Measurements from ENCODE around the gene AGXT.

AGXT gene

DNA sequence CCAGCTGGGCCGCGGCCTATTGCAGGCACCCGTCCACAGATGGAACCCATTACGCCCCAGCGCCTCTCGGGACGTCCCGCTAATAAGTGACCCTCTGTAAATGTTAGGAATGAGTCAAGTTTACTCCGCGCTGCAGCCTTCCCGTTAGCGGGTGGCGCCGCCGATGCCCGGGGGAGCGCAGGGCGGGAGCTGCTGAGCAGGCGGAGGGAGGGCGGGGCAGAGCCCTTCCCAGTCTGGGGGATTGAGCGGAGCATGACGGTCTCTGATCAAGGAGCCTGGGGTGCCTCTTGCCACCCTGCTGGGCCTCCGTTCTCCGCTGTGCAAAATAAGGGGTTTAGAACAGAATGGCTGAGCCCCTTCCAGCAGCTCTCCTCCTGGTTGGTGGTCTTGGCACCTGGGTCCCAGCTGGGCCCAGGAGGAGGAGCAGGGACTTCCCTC is 48.0 kb downstream of the AGXT start:
- DNase-seq (ENCODE audit: low read depth): no peak

DNA sequence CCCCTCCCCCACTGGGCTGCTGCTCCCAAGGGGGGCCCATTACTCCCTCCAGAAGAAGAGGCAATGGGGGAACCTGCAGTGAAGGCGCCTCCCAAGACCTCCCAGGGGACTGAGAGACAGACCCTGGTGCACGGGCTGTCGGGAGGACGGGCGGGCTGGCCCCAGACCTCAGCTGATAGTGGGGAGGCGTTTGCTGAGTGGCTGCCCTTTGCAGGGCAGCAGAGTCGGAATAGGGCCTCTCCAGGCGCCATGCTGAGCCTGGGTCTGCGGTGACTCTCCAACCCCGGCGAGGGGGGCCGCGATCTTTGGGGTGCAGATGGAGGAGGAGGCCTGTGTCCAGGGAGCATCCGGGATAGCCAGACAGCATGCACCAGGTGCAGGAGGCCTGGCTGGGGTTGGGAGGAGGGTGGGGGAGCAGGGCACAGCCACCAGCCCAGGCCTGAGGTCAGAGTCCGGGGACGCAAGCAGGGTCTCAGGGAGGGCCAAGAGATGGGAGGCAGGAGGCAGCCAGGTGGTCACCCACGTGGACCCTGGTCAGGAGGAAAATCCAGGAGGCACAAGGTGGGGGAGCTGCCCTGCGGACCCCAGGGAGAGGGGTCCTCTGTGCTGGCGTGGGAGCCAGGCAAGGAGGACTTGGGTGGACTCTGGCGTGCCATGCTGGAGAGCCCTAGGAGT is 48.5 kb downstream of the AGXT start:
- DNase-seq (ENCODE audit: low read depth): no peak

DNA sequence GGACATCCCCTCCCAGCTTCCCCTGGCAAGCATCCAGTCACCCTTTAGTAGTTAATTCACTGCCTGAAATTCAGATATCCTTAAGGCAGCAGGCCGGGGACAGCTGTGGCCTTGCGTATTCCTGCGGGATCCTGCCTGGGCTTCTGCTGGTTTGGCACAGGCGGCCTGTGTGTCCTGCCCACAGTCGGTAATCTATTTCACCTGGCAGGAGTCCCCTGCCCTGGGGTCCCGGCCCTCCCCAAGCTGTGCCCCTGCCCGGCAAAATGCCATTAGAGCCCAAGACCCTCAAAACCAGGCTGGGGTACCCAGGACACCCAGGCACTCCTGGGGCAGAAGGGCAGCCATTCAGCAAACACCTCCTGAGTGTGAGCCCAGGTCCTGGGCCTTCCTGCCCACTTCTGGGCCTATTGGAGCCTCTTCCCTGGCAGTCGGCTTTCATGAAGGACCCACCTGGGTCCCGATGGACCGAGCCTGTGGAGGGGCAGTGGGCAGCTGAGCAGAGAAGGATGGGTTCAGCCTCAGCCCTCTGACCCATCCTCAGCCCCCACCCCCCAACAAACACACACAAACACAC is 49.1 kb downstream of the AGXT start:
- DNase-seq (ENCODE audit: low read depth): no peak

DNA sequence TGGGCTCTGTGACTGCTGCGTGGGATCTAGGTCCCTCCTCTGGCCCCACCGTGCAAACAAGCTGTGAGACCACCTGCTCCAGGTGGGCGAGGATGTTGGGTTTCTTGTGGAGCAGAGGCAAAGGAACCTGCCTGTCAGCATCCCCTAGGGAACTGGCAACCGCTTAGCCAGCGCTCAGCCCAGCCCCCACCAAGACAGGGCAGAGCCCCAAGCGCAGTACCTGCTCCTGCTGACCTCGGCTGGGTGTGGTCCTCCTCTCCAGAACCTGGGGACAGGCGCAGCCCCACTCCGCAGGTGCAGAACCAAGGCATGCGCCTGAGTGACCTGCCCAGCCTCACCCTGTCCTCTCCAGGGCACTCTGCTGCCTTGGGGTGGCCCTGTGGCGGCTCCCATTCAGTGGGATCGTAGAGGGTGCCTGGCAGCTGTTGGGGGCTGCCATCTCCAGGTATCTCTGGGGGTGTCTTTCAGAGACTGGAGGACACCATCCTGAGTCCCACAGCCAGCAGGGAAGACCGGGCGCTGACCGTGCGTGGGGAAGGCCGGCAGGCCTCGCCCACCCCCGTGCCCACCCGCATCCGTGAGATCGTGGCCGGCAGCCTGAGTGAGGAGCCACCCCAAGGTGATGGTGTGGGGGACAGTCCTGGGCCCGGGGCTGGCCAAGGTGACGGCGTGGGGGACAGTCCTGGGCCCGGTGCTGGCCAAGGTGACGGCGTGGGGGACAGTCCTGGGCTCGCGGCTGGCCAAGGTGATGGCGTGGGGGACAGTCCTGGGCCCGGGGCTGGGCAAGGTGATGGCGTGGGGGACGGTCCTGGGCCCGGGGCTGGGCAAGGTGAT is 49.9 kb downstream of the AGXT start:
- no peak for DNase-seq (ENCODE audit: low read depth)

DNA sequence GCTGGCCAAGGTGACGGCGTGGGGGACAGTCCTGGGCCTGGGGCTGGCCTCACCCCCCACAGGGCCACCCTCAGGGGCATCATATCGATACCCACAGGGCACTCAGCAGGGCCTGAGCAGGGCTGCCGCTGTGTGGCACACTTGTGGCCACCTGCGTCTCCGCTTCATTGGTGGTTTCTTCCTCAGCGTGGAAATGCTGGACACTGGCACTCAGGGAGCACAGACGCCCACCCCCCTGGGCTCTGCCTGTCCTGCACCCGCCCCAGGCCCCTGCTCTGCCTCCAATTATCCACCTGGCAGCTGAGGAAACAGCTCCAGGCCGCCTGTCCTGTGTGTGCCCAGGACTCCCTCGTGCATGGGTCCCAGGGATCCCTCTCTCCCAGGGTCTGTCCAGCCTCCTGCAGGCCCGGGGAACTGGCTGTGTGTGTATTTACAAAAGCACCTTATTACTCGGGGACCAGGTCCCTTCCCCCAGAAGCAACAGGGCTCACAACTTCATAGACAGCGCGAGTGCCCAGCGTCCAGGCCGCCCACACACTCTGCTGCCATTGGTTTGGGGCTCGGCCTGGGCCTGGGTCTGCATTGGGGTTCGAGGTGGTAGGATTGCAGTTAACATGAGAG is 50.6 kb downstream of the AGXT start:
- no peak for DNase-seq (ENCODE audit: low read depth)

DNA sequence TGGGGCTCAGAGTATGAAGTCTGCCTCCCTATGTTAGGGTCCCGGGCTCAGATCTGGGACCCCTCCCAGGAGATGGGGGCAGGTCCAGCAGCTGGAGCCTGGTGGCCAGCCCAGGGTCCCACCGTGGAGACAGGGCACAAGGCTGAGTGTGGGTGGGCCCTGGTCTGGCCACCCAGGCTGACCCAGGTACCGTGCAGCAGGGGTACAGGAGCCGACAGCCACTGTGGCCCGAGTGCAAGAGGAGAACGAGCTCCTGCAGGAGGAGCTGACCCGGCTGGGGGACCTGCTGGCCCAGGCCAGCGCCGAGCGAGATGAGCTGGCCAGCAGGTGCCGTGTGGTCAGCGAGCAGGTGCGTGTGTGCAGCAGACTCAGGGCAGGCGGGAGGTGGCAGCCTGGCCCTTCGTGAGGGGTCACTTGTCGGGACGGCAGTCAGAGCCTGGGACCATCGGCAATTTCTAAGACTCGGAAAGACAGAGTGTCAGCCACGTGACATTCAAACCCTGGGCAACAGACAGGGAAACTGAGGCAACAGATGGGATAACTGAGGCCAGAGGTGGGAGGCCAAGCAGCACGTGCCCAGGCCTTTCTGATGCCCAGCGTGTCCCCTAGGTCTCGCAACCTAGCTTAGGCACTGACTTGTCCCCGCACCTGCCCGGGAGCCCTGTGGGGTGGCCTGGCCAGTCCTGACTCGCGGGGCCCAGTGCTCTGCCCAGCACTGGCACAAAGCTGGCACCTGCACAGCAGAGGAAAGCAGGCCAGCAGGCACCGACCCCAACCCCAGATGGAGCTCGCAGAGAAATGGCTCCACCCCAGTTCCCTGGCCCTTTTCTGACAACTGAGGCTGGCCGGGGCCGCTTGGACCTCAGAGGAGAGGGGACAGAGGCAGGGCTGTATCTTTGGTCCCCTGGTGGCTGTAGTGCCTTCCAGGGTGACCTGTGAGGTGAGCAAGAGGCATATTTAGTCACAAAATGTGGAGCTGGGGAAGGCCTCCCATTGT is 51.5 kb downstream of the AGXT start:
- no peak for DNase-seq (ENCODE audit: low read depth)

DNA sequence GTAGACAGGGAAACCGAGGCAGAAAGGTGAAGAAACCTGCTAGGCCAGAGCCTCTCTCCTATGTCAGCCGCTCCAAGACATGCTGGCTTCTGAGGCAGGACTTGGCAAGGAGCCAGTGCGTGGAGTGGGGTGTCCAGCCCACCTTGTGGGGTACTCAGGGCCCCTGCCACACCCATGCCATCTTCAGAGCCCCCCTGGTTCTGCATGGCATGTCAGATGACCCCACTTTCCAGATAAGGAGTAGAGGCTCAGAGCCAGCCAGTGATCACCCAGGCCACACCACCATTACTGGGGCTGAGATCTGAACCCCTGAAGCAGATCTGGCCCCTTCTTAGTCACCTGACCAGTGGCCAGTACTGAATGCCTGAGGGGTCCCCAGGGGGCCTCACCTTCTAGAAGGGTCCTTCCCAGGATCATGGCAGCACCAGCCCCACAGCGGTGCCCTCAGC is 52.2 kb downstream of the AGXT start:
- DNase-seq (ENCODE audit: low read depth): no peak

DNA sequence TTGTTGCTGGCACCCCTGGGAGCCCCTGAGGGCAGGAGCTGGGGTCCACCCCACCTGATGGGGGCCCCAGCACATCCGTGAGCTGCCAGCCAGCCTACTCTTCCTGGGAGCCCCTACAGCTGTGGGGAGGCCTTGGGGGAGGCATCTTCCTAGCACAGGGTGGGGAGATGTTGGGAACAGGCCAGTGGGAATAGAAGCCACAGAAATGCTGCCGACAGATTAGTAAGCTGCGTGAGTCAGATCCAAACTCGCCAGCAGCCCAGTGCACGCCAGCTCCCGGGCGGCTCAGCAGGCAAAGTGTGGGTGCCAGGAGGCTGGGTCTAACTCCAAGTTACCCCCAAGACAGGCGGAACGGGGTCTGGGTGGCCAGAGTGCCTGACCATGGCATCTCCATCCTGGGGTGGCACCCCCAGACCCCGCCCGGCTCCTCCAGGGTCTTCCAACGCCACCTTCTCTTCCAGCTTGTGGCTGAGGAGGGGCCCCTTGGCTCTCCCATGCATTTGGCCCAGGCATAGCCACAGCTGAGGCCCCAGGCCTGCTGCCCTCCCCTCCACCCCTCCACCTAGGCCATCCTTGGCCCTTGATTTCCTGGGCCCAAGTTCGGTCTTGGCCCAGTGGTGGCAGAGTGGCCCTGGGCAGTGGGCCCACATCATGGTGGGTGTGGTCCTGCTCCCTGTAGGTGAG is 52.8 kb downstream of the AGXT start:
- DNase-seq (ENCODE audit: low read depth): no peak

DNA sequence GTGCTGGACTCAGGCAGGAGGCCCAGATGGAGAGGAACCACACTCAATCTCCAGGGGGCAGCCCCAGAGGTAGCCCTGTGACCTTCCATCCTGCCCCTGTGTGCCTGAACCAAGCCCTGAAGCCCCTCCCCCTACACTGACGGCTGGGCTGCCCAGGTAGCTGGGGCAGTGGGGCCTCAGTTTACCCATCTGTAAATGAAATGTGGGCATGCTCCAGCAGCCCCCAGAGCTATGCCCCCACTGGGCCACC is 53.3 kb downstream of the AGXT start:
- DNase-seq (ENCODE audit: low read depth): no peak

DNA sequence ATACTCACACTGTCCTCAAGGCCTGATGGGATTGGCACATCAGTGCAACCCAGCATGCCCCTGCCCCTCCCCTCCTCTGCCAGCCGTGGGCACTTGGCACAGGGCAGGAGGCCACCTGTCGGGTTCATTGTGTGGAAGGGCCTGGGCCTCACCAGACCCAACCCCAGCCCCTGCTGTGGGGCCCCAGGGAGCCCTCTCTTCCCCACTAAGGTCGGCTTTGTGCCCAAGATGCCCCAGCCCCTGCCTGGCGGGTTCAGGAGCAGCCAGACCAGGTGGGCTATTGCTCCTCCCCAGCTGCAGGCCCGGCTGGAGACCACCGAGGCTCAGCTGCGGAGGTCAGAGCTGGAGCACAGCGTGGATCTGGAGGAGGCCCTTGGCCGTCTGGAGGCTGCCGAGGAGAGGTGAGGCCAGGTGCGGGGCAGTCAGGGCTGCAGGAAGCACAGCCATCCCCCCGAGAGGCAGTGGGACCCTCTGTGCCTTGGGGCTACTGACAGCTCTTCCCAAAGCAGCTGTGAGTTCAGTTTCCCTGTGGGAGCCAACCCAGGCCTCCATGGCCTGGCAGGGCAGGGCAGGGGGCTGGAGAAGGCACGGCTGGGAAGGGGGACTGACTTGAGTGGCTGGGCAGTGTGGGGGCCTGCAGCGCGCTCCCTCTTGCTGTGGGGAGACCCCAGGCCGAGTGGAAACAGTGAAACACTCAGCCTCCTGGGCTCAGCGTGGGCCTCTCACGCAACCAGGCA is 53.8 kb downstream of the AGXT start:
- no peak for DNase-seq (ENCODE audit: low read depth)

DNA sequence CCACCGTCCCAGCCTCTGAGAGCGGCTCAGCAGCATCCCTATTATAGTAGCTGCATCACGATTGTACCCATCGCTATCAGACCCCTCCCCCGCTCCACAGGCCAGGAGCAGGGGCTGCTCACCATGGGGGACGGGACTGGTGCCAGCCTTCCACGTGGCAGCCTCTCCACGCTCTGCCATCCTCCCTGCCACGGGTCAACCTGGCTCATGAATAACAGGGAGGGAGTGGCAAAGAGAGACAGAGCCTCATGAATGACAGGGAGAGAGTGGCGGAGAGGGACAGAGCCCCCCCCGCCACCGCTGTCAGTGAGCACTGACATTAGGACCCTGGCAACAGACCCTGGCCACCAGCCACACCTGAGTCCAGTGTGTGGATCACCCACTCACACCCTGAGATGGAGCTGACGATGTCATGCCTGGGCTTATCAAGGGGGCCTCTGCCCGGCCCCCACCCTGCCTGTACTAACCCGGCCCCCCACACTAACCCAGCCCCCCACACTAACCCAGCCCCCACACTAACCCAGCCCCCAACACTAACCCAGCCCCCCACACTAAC is 54.4 kb downstream of the AGXT start:
- DNase-seq (ENCODE audit: low read depth): no peak

DNA sequence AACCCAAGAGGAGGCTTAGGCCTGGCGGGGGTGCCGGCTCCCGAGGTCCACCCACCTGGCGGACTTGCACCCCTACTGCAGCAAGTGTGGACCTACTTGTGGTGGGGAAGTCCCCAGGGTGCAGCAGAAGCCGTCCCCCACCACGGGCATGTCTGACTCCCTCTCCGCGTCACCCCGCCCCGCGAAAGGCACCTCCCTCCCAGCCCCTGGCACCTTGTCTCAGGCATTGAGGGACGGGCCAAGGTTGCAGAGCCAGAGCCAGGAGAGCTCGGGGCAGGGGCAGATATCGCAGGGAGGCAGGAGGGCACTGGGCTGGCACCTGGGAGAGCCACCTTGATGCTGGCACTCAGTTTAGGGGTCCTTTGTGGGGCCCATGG is 56.6 kb downstream of the AGXT start:
- DNase-seq (ENCODE audit: low read depth): no peak

DNA sequence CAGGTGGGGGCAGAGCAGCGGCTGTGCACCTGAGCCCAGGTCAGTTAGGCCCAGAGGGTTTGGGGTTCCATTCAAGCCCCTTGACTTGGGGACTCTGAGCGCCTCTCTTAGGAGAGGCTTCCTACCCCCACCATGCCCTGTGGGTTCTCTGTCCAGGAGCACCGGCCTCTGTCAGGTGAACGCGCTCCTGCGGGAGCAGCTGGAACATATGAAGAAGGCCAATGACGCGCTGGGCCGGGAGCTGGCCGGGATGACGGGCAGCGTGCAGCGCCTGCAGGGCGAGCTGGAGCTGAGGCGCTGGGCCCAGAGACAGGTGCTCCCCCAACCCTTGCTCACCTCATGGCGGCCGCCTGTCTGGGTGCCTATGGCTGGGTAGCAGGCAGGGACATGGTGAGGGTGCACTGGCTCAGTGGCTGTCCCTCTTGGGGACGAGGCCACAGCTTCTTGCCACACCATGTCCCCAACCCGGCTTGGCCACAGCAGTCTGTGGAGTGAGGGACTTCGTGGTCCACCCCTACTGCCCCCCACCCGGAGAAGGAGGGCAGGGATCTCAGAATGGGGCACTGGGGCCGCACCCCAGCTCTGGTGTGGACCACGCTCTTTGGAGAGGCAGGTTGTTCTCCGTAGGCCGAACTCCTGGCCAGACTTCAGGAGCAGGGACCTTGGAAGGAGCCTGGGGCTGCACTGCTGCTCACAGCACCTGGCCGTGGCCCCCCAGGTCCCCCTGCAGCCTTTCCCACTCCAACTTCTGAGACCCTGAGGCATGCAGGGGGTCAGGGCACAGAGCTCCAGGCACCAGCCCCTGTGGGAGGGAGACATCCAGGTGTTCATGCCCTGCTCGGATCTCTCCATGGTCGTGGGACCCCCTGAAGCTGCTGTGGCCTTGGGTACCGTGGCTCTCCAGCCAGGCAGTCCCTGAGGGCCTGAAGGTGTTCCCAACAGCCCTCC is 57.2 kb downstream of the AGXT start:
- DNase-seq (ENCODE audit: low read depth): no peak

DNA sequence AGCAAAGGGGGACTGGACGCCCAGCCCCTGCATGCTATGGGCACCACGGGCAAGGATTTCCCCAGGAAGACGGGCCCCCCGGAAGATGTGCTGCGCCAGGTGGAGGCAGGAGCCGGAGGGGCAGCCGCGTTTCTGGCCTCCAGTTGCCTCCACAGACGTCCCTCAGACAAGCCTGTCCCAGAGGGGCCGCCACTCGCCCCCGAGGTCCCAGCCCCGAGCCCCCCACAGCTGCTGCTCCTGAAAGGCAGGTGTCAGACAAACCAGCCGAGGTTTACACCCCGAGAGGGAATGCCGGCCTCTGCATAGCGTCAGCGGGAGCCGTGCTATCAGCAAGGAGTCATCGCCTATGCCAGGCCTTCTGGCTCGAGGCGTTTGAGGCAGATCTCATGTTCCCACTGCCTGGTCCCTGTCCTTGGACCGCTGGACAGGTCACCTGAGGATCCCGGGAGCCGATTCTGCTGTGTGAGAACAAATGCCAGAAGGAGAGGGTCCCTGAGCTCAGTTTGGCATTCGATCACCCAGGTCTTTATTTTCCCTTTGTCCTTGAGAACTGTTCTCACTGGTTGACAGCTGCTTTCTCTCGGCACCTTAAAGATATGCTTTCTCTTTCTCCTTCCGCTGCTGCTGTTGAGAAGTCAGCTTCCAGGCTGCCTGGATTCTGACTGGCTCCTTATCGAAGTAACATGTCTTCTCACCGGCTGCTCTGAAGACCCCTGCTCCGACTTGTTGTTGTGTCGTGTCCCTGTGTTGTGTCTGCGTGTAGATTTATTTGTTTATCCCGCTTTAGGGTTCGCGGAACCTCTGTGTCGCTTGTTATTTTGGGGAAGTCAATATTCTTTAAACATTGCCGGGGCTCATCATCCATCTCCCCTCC is 58.1 kb downstream of the AGXT start:
- no peak for DNase-seq (ENCODE audit: low read depth)

DNA sequence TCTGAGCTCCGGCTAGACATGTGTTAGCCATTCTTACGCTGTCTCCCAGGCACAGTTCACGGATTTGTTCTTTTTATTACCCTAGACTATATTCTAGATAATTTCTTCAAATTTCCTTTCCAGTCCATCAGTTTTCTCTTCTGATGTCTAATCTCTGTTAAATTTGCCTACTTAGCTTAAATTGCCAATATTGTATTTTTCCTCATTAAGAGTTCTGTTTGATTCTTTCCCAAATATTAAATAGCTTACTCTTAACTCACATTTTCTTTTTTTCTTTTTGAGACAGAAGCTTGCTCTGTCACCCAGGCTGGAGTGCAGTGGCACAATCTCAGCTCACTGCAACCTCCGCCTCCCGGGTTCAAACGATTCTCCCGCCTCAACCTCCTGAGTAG is 58.8 kb downstream of the AGXT start:
- no peak for DNase-seq (ENCODE audit: low read depth)

DNA sequence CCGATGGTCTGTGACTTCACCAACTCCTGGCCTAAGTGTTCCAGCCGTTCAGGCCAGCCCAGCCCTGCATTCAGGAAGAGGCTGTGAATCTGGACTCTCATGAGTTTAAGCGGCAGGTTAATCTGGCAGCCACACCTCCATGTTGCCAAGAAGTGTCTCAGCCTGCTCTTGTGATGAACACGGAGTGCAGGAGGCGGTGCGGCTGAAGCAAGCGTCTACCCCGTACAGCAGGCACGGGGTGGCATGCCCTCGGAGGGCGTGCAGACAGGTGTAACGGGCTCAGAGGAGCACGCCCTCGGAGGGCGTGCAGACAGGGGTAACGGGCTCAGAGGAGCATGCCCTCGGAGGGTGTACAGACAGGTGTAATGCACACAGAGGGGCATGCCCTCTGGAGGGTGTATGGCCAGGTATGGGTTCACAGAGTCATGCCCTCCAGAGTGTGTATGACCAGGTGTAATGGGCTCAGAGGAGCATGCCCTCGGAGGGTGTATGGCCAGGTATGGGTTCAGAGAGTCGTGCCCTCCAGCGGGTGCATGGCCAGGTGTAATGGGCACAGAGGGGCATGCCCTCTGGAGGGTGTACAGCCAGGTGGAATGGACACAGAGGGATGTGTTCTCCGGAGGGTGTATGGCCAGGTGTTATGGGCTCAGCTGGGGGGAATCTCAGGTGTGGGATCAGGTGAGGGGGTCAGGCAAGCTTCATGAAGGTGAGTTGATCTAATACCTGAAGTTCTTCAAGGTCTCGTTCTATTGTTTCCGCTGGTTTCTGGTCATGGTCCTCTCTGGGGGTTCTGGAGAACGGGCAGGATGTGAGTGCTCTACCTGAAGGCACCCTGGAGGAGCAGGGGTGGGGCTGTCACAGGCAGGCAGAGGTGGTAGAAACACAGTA is 60.1 kb downstream of the AGXT start:
- DNase-seq (ENCODE audit: low read depth): no peak
